IPS-18a (cell line): ENCODE data around the gene S100B.

Source experiments
- H3K27ac ChIP-seq: one replicate; pipeline ENCODE4 v1.5.1; 2013; ENCODE audit warnings: low read length
- H3K27me3 ChIP-seq: one replicate; pipeline ENCODE4 v1.6.1; 2013; ENCODE audit warnings: mild to moderate bottlenecking, low read length; ENCODE audit not compliant: control insufficient read depth, insufficient read depth
- H3K36me3 ChIP-seq: one replicate; pipeline ENCODE4 v1.6.1; 2013; ENCODE audit warnings: low read depth, low read length; ENCODE audit not compliant: control insufficient read depth
- H3K4me1 ChIP-seq: one replicate; pipeline ENCODE4 v1.6.1; 2013; ENCODE audit warnings: low read depth, low read length; ENCODE audit not compliant: control insufficient read depth
- H3K4me3 ChIP-seq: one replicate; pipeline ENCODE4 v1.5.1; 2013; ENCODE audit warnings: low read length
- H3K9ac ChIP-seq: one replicate; pipeline ENCODE4 v1.6.1; 2013; ENCODE audit warnings: mild to moderate bottlenecking, low read length, moderate library complexity
- H3K9me3 ChIP-seq: one replicate; pipeline ENCODE4 v1.6.1; 2013; ENCODE audit warnings: low read depth, low read length; ENCODE audit not compliant: control insufficient read depth

S100B gene

GRCh38 chr21:46568562-46568961 lies 36.3 kb downstream of the S100B start:
- Histone ChIP-seq H3K4me3 (no peak overlapping the region), H3K4me1 (no peaks in the 10 kb centered on the region), H3K27ac (no peak overlapping the region), H3K27me3 (no peaks in the 10 kb centered on the region), H3K9ac (no peak overlapping the region), H3K36me3 (peaks cover 35% of the 10 kb centered on the region), H3K9me3 (no peaks in the 10 kb centered on the region)

DNA sequence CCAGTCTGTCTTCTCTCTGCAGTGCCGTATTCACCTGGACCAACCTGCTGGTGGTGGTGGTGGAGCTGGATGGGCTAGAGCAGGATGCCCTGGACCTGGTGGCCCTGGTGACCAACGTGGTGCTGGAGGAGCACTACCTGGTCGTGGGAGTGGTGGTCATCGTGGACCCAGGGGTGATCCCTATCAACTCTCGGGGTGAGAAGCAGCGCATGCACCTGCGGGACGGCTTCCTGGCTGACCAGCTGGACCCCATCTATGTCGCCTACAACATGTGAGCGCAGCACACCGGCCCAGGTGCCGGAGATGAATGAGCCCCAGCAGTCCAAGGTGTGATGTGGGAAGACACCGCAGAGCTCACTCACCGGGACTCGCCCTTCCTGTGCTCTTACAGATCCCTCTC lies 37.5 kb downstream of the S100B start:
- Histone ChIP-seq H3K27ac (no peak overlapping the region), H3K9me3 (no peaks in the 10 kb centered on the region), H3K27me3 (no peaks in the 10 kb centered on the region), H3K36me3 (peaks cover 35% of the 10 kb centered on the region), H3K9ac (no peak overlapping the region), H3K4me3 (no peak overlapping the region), H3K4me1 (no peaks in the 10 kb centered on the region)

DNA sequence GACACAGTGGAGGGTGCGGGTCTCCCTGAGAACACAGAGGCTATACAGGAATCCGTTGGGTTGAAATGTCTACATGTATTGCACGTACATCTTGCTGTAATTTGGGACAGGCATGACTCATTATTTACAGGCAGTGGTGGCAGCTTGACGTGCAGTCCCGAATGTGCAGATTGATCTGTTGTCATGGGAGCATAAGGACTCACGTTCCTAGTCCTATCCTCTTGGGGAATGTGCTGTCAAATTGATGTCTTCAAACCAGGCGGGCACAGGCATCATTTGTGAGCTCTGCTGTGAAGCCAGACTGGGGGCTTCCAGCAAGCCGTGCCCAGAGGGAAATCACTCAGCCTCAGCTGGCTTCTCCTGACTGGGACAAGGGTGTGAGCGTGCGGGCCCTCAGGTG lies 40.5 kb downstream of the S100B start:
- Histone ChIP-seq H3K4me1 (no peaks in the 10 kb centered on the region), H3K4me3 (no peak overlapping the region), H3K9ac (no peak overlapping the region), H3K9me3 (no peaks in the 10 kb centered on the region), H3K27me3 (no peaks in the 10 kb centered on the region), H3K27ac (no peak overlapping the region), H3K36me3 (peaks cover 31% of the 10 kb centered on the region)

DNA sequence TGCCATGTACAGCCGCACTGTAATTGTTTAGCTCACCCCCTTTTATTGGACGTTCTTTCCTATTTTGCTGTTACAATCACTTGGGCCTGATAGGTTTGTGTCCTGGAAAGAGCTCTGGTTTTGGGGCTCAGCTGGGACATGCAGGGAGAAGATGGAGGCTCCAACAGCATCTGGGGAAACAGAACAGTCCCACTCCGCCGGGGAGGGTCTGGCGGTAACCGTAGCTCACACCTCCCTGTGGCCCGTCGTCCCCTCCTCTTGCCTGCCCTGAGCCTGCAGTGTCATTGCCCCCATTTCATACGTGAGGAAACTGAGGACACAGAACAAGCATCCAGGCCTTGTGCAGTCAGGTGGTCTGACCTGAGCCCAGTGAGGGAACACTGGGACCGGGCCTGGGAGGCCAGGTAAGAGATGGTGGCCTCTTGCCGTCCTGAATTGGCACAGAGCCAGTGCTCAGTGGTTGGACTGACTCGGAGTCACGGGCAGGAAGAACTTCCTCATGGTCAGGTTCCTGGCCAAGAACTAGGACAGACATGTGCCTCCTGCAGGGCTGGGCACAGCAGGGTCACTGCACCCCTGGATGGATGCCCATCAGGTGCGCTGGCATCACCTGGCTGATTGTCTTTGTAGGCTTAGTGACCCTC lies 41.8 kb downstream of the S100B start:
- no peaks in the 10 kb centered on the region for H3K4me1 ChIP-seq
- H3K27ac ChIP-seq = no peak overlapping the region
- H3K36me3 ChIP-seq = peaks cover 31% of the 10 kb centered on the region
- H3K27me3 ChIP-seq = no peaks in the 10 kb centered on the region
- no peaks in the 10 kb centered on the region for H3K9me3 ChIP-seq
- H3K4me3 ChIP-seq = no peak overlapping the region
- H3K9ac ChIP-seq = no peak overlapping the region

- no peak overlapping the region for H3K27ac ChIP-seq
- H3K27me3 ChIP-seq = no peaks in the 10 kb centered on the region
- no peaks in the 10 kb centered on the region for H3K4me1 ChIP-seq
- peaks cover 27% of the 10 kb centered on the region for H3K36me3 ChIP-seq
- H3K4me3 ChIP-seq = no peak overlapping the region
- no peak overlapping the region for H3K9ac ChIP-seq
- no peaks in the 10 kb centered on the region for H3K9me3 ChIP-seq
Measured at GRCh38 chr21:46562472-46562871, 42.4 kb downstream of the S100B start.

- Histone ChIP-seq H3K9me3 (no peaks in the 10 kb centered on the region), H3K27ac (no peak overlapping the region), H3K4me1 (no peaks in the 10 kb centered on the region), H3K27me3 (no peaks in the 10 kb centered on the region), H3K9ac (no peak overlapping the region), H3K36me3 (peaks cover 24% of the 10 kb centered on the region), H3K4me3 (no peak overlapping the region)
Measured at GRCh38 chr21:46561445-46562090, 43.3 kb downstream of the S100B start.

GRCh38 chr21:46560568-46561444 lies 44.1 kb downstream of the S100B start:
- Histone ChIP-seq H3K27ac (no peak overlapping the region), H3K9me3 (no peaks in the 10 kb centered on the region), H3K4me3 (no peak overlapping the region), H3K36me3 (peaks cover 18% of the 10 kb centered on the region), H3K9ac (no peak overlapping the region), H3K4me1 (no peaks in the 10 kb centered on the region), H3K27me3 (no peaks in the 10 kb centered on the region)

DNA sequence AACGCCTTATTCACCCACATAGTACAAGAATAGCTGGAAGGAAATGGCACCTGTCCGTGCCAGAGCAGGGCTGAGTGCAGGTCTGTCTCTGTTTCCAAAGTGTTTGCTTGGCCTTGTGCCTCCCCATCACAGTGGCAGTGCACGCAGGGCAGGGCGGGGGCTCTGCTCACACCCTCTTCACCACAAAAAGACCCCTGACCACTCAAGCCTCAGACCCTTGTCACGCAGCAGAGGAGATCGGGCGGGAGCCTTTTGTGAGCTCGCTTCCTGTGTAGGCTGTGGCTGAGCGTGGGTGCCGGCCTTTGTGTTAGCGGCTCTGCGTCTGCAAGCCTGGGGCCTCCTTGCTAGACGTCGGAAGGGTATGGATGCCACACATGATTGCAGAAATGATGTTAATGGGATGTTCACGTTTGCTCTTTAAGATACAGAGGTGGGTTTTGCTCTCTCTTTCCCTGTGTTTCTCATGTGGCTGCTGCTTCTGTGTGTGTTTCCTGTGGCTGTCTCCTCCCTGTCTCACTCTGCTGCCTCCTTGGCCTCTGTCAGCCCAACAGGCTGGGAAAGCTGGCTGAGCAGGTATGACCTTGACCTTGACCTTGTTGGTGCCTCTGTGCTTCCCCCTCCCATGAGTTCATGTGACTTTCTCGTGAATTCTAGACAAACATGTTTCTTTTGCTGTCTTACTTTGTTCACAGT lies 45.4 kb downstream of the S100B start:
- no peak overlapping the region for H3K4me3 ChIP-seq
- no peak overlapping the region for H3K9ac ChIP-seq
- H3K4me1 ChIP-seq = no peaks in the 10 kb centered on the region
- H3K36me3 ChIP-seq = peaks cover 14% of the 10 kb centered on the region
- H3K9me3 ChIP-seq = no peaks in the 10 kb centered on the region
- H3K27me3 ChIP-seq = no peaks in the 10 kb centered on the region
- no peak overlapping the region for H3K27ac ChIP-seq

DNA sequence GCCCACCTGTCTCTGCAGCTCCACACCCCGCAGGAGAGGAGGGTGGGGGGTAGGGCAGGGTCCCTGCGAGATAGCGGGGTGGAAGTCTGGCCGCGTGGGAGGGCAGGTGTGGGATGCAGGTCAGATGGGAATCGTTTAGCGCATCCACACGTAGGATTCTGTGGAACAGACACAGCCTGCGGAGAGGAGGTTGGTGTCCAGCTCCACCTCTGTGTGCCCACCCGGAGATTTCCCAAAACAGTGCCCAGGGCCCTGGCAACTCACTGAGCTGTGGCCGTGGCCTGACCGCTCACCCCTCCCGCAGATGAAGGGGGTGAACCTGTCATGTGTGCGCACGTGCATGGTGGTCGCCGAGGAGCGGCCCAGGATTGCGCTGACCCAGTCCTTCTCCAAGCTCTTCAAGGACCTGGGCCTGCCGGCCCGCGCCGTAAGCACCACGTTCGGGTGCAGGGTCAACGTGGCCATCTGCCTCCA lies 46.9 kb downstream of the S100B start:
- peaks cover 7% of the 10 kb centered on the region for H3K36me3 ChIP-seq
- H3K4me3 ChIP-seq = no peak overlapping the region
- H3K9me3 ChIP-seq = no peaks in the 10 kb centered on the region
- H3K27me3 ChIP-seq = no peaks in the 10 kb centered on the region
- H3K27ac ChIP-seq = no peak overlapping the region
- H3K9ac ChIP-seq = no peak overlapping the region
- no peaks in the 10 kb centered on the region for H3K4me1 ChIP-seq

GRCh38 chr21:46557469-46557868 lies 47.4 kb downstream of the S100B start:
- Histone ChIP-seq H3K27ac (no peak overlapping the region), H3K9ac (no peak overlapping the region), H3K4me1 (no peaks in the 10 kb centered on the region), H3K36me3 (peaks cover 7% of the 10 kb centered on the region), H3K4me3 (no peak overlapping the region), H3K9me3 (no peaks in the 10 kb centered on the region), H3K27me3 (no peaks in the 10 kb centered on the region)

DNA sequence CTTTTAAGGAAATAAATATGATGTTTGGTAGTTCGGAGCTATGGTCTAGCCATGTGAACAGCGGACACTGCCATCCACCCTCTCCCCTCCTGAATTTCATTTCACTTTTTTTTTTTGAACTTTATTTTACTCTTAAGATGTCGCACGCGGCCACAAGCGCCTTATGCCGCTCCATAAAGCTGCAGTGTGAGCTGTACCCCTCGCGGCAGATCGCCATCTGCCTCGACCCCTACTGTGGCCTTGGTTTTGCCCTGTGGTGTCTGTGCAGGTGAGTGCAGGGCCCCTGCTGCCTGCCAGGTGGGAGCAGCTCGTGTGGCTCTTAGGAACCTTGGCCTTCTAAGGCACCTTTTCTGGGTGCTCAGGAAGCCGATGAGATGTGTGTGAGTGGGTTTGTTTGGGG lies 48.1 kb downstream of the S100B start:
- Histone ChIP-seq H3K4me3 (no peak overlapping the region), H3K9ac (no peak overlapping the region), H3K27me3 (no peaks in the 10 kb centered on the region), H3K4me1 (no peaks in the 10 kb centered on the region), H3K27ac (no peak overlapping the region), H3K9me3 (no peaks in the 10 kb centered on the region), H3K36me3 (peaks cover 7% of the 10 kb centered on the region)
